WTC11 (cell line): ENCODE measurements around the gene LRRC61. TPM values are rescaled to one million over a fixed set of nuclear protein-coding genes. Genes with fewer than 3 reads are reported as not detected.

Source experiments
- ATAC-seq: fragments of 200-7000 bp; cut with Tn5 transposase; 2 replicates; pipeline ENCODE4 v1.10.0; 2021; ENCODE audit warnings: mild to moderate bottlenecking, moderate library complexity
- CTCF ChIA-PET: fragments of 300-600 bp; sonication (Branson Sonifier 250); formaldehyde crosslinking; loops from one replicate; lab custom pipeline; 2021; ENCODE audit warnings: antibody characterized with exemption; lab: Charles Lee
- POLR2A ChIA-PET: fragments of 350-600 bp; sonication (Branson Sonifier 250); formaldehyde crosslinking; loops from one replicate; lab custom pipeline; 2021; ENCODE audit warnings: antibody characterized with exemption; lab: Charles Lee
- DNase-seq: peaks from one replicate; pipeline ENCODE4 v3.0.0; 2021; ENCODE audit warnings: low spot score
- H3K27ac Mint-ChIP-seq: 2 replicates; pipeline ENCODE4 v1.8.0; 2021; ENCODE audit warnings: mixed read lengths
- H3K27me3 Mint-ChIP-seq: 2 replicates; pipeline ENCODE4 v1.8.0; 2021; ENCODE audit warnings: low read depth, mild to moderate bottlenecking, moderate library complexity, mixed read lengths
- H3K36me3 Mint-ChIP-seq: 2 replicates; pipeline ENCODE4 v1.8.0; 2021; ENCODE audit warnings: mixed read lengths
- H3K4me1 Mint-ChIP-seq: 2 replicates; pipeline ENCODE4 v1.8.0; 2022; ENCODE audit warnings: mixed read lengths
- H3K4me3 Mint-ChIP-seq: 2 replicates; pipeline ENCODE4 v1.8.0; 2021; ENCODE audit warnings: mild to moderate bottlenecking, moderate library complexity, mixed read lengths
- H3K9me3 Mint-ChIP-seq: 2 replicates; pipeline ENCODE4 v1.8.0; 2021; ENCODE audit warnings: mixed read lengths
- ARID4B ChIP-seq: sonication (generic); formaldehyde crosslinking; IDR thresholded peaks from 2 replicates; pipeline ENCODE4 v1.8.0; 2023; ENCODE audit warnings: missing genetic modification reagents, mild to moderate bottlenecking, borderline replicate concordance
- CDX4 ChIP-seq: fragments of 250-450 bp; sonication (Bioruptor Pico); IDR thresholded peaks from 2 replicates; pipeline ENCODE4 v1.9.0; 2021; ENCODE audit warnings: moderate library complexity, mild to moderate bottlenecking, inconsistent platforms, borderline replicate concordance
- CTCF ChIP-seq: fragments of 200-600 bp; IDR thresholded peaks from 2 replicates; pipeline ENCODE4 v1.8.0; 2022; ENCODE audit warnings: antibody characterized with exemption
- GABPB1 ChIP-seq: sonication (generic); formaldehyde crosslinking; IDR thresholded peaks from 2 replicates; pipeline ENCODE4 v1.8.1; 2023; ENCODE audit warnings: mild to moderate bottlenecking, missing genetic modification reagents
- GTF2I ChIP-seq: fragments of 250-450 bp; sonication (Bioruptor Pico); conservative IDR thresholded peaks from 2 replicates; pipeline ENCODE4 v1.4.0; 2021; ENCODE audit warnings: mild to moderate bottlenecking
- MLX ChIP-seq: sonication (generic); formaldehyde crosslinking; IDR thresholded peaks from 2 replicates; pipeline ENCODE4 v1.8.1; 2023; ENCODE audit warnings: mild to moderate bottlenecking, missing genetic modification reagents, moderate library complexity
- MXD4 ChIP-seq: fragments of 250-450 bp; sonication (Bioruptor Pico); IDR thresholded peaks from 2 replicates; pipeline ENCODE4 v1.8.0; 2021; ENCODE audit warnings: mild to moderate bottlenecking, moderate library complexity, borderline replicate concordance
- STAT6 ChIP-seq: sonication (generic); formaldehyde crosslinking; conservative IDR thresholded peaks from 2 replicates; pipeline ENCODE4 v1.8.1; 2023; ENCODE audit warnings: mild to moderate bottlenecking, low read depth, missing genetic modification reagents, moderate library complexity
- TCF7 ChIP-seq: sonication (generic); formaldehyde crosslinking; IDR thresholded peaks from 2 replicates; pipeline ENCODE4 v1.8.0; 2022; ENCODE audit warnings: mild to moderate bottlenecking, low read depth, missing genetic modification reagents, moderate library complexity
- TP53 ChIP-seq: sonication (generic); formaldehyde crosslinking; IDR thresholded peaks from 2 replicates; pipeline ENCODE4 v1.8.1; 2023; ENCODE audit warnings: mild to moderate bottlenecking, missing genetic modification reagents
- ZNF138 ChIP-seq: sonication (generic); formaldehyde crosslinking; conservative IDR thresholded peaks from 2 replicates; pipeline ENCODE4 v1.8.1; 2022; ENCODE audit warnings: mild to moderate bottlenecking, moderate library complexity, missing genetic modification reagents
- ZNF416 ChIP-seq: fragments of 250-450 bp; sonication (Bioruptor Pico); IDR thresholded peaks from 2 replicates; pipeline ENCODE4 v1.9.0; 2021; ENCODE audit warnings: mild to moderate bottlenecking, inconsistent platforms
- ZNF423 ChIP-seq: fragments of 250-450 bp; sonication (Bioruptor Pico); IDR thresholded peaks from 2 replicates; pipeline ENCODE4 v2.1.2; 2022; ENCODE audit warnings: mild to moderate bottlenecking, moderate library complexity
- total RNA-seq: library from RNA; stranded (reverse); gene quantifications from 3 replicates; pipeline ENCODE4 v1.2.3, GENCODE V29; 2021

The LRRC61 gene
- total RNA-seq, 1 experiment from 2014 or later = 27.7 TPM

- no peak for TF ChIP-seq ARID4B (CRISPR knock-in tag)
- no peak for TF ChIP-seq ZNF138 (CRISPR knock-in tag)
- no peak for TF ChIP-seq TCF7 (CRISPR knock-in tag)
- TF ChIP-seq MLX (CRISPR knock-in tag) = no peak
- TF ChIP-seq TP53 (CRISPR knock-in tag) = no peak
- no peak for TF ChIP-seq STAT6 (CRISPR knock-in tag)
- TF ChIP-seq GTF2I (CRISPR knock-in tag) = no peak
- no peak for TF ChIP-seq CDX4
- TF ChIP-seq MXD4 (CRISPR knock-in tag) = no peak
Measured at GRCh38 chr7:150355666-150356059, 32.5 kb downstream of the LRRC61 start (continued).

- no peaks in the 10 kb centered on the region; the same call in 1 of the 2 replicates for H3K9me3 Mint-ChIP-seq
- no peak overlapping the region for H3K4me3 Mint-ChIP-seq
- no peaks in the 10 kb centered on the region for H3K27me3 Mint-ChIP-seq
- peaks cover 19% of the 10 kb centered on the region for H3K4me1 Mint-ChIP-seq
- CTCF ChIA-PET = interaction anchor here (0.7 to 1.8 kb wide), 4 partner anchors 10 to 56 kb away, joined by 3 to 7 read pairs (median 3); partner anchors contain the start of gene REPIN1
- H3K36me3 Mint-ChIP-seq = no peaks in the 10 kb centered on the region
- peak; percentile 46 for TF ChIP-seq CTCF
- TF ChIP-seq ZNF423 (CRISPR knock-in tag) = no peak
- peak; percentile 44; the same call in 1 of the 2 replicates for TF ChIP-seq GABPB1 (CRISPR knock-in tag)
- peak; percentile 43 for ATAC-seq
- POLR2A ChIA-PET = no interaction called here
- H3K27ac Mint-ChIP-seq = no peak overlapping the region
- no peak for DNase-seq
Measured at GRCh38 chr7:150356265-150356897, 33.2 kb downstream of the LRRC61 start.

GRCh38 chr7:150357270-150357669 is 34.1 kb downstream of the LRRC61 start:
- POLR2A ChIA-PET = no interaction called here
- no peak overlapping the region for H3K4me3 Mint-ChIP-seq
- TF ChIP-seq STAT6 (CRISPR knock-in tag) = no peak
- TF ChIP-seq ZNF416 (CRISPR knock-in tag) = no peak
- TF ChIP-seq, all 79 proteins: peak for 0
- CTCF ChIA-PET = no interaction called here
- no peak overlapping the region for H3K27ac Mint-ChIP-seq
- ATAC-seq = no peak
- H3K4me1 Mint-ChIP-seq = peaks cover 28% of the 10 kb centered on the region
- H3K9me3 Mint-ChIP-seq = no peaks in the 10 kb centered on the region; the same call in 1 of the 2 replicates
- DNase-seq = no peak
- H3K36me3 Mint-ChIP-seq = no peaks in the 10 kb centered on the region
- H3K27me3 Mint-ChIP-seq = no peaks in the 10 kb centered on the region; the same call in 1 of the 2 replicates
